GM13976 (cell line): ENCODE data around the gene ARHGAP32.
"Not testable (repeated sequence)": the region's sequence is repeated elsewhere in the genome, so short reads cannot be mapped to it uniquely, and the experiment has no call there.

Experiments
- DNase-seq: peaks from one replicate; pipeline ENCODE4 v3.0.0; 2012; ENCODE audit warnings: low spot score
- CTCF ChIP-seq: IDR thresholded peaks from 2 replicates; pipeline ENCODE4 v1.5.1; 2012; ENCODE audit warnings: borderline replicate concordance, mild to moderate bottlenecking; ENCODE audit not compliant: insufficient read depth; ENCODE audit errors: extremely low read depth, missing control alignments, control extremely low read depth
- in situ Hi-C: fragments of 300-500 bp; cut with MboI; formaldehyde crosslinking; loops from one replicate; pipeline ENCODE4 v1.12.0; 2022; ENCODE audit warnings: low sequenced_read_pairs, mixed read lengths, inconsistent platforms; ENCODE audit not compliant: unreplicated experiment

ARHGAP32 gene

GRCh38 chr11:129021295-129021694 is 170.8 kb downstream of the ARHGAP32 start:
- in situ Hi-C loops, result no loop called here
- no peak for DNase-seq
- TF ChIP-seq CTCF, result no peak

- in situ Hi-C loops, result no loop called here
- TF ChIP-seq CTCF, result no peak
- no peak for DNase-seq
These were observed 173.1 kb downstream of the ARHGAP32 start for GRCh38 chr11:129018991-129019390.

- DNase-seq, result no peak
- in situ Hi-C loops, result no loop called here
- TF ChIP-seq CTCF, result no peak
These were observed 174.0 kb downstream of the ARHGAP32 start for GRCh38 chr11:129018126-129018525.

GRCh38 chr11:129013737-129014475 is 178.2 kb downstream of the ARHGAP32 start:
- DNase-seq, result no peak
- in situ Hi-C loops, result no loop called here
- TF ChIP-seq CTCF, result no peak

GRCh38 chr11:129012880-129013279 is 179.2 kb downstream of the ARHGAP32 start:
- in situ Hi-C loops, result no loop called here

GRCh38 chr11:129006161-129006560 is 186.0 kb downstream of the ARHGAP32 start:
- DNase-seq, result no peak
- TF ChIP-seq CTCF, result no peak
- in situ Hi-C loops, result no loop called here

More at GRCh38 chr11:129012880-129013279, 179.2 kb downstream of the ARHGAP32 start:
- no peak for DNase-seq
- no peak for TF ChIP-seq CTCF

- DNase-seq, in situ Hi-C loops: not testable (repeated sequence)
These were observed 193.0 kb downstream of the ARHGAP32 start for GRCh38 chr11:128999165-128999564.
